Posterior cingulate gyrus (tissue), 11 donors: ENCODE measurements around the gene ALDH3B1.
A peak's percentile ranks its signal among the peaks of the same experiment; 100 is the strongest.

Experiments
- DNase-seq, 10 donors: peaks; one replicate each; pipeline versions ENCODE4 v3.0.0 to v3.0.0-alpha.2; 2020 to 2021; ENCODE audit warnings: mixed read lengths in 3 of 10
- intact Hi-C: fragments of 100-400 bp; cut with DNase I; formaldehyde crosslinking; loops from one replicate; pipeline ENCODE4 v1.15.1; 2023

Gene ALDH3B1

DNA sequence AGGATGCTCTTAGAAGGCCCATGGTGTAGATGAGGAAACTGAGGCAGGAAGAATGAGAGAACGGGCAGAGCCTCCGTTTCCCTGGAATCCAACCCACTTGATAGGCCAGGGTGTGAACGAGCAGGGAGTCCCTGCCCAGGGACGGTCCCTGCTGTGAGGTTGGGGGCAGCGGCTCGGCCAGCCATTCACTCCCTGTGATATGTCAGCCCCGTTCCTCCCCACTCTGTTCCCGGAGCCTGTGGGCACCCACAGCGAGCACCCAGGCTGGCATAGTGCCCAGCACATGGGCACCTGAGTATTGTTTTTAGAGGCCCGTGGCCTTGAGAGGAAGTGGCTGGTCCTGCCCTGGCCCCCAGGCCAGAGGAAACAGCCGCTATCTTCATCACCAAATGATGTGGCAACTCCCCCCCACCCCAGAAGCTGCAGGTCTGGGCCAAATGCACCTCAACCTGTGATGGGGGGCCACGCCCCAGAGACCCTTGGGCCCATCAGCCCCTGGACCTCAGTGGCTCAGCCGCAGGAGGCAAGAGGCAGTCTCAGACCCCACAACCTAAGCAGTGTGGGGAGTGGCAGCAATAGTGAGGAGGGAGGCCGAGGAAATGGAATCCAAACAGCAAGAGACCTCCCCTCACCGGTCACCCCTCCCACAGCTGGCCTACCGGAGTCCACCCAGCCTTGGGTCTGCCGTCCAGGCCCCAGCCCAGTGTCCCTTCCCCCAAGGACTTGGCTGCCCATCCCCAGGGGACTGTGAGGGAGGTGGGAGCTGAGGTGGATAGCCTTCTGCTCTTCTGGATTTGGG, 2.1 kb downstream of the ALDH3B1 start:
- intact Hi-C loops, result no loop called here
- DNase-seq, result no peak

DNA sequence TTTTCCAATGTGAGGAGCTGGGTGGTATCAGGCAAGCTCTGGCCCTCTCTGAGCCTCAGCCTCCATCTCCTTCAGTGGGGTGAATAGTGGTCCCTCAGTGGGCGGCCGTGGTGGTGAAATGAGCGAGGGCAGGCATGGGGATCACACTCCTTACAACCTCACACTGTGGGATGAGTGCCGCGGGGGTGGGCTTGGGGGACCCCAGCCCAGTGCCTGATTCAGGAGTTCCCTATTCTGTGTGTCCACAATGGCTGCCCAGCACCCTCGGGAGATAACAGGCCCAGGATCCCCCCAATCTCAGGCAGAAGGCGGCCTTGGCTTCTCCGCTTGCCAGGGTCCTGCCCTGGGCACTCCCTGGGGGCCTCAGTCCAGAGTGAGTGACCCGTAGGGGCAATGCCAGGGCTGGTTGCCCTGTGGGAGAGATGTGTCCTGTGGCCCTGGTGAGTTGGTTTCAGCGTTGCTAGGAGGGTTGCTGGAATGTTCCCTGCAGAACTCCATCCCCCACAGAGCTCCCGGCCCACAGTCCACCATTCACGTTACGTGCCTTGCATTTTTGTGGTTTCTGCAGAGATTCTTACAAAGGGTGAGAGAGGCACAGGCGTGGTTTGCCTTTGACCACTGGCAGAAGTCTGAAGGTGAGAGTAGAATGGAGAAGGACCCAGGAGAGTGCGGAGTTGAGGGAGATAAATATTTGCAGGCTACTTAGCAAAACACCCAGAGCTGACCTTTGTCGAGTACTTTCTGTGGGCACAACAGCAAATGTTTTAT, 2.9 kb downstream of the ALDH3B1 start:
- intact Hi-C loops, result no loop called here

DNA sequence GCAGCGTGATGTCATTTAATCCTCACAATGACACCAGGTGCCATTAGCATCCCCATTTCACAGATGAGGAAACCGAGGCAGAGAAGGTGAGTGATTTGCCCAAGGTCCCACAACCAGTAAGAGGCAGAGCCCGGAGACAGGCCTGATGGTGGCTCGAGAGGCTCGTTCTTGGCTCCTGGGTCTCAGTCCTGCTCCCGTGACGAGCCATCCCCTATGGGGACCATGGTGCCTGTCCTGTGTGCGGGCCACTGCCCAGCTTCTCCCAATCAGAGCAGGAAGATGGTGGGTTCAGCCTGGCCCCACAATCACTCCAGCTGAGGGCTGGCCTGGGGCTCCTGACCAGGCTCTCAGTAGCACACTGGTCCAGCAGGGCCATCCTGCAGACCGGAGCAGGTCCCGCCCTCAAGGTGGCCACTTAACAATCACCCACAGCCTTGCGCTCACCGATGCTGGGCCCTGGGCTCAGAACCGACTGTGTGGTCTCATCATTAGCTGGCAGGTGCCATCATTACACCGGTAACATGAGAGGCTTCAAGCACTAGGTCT, 3.6 kb downstream of the ALDH3B1 start:
- intact Hi-C loops, result no loop called here

More for the DNA sequence above, 2.9 kb downstream of the ALDH3B1 start:
- no peak for DNase-seq

DNA sequence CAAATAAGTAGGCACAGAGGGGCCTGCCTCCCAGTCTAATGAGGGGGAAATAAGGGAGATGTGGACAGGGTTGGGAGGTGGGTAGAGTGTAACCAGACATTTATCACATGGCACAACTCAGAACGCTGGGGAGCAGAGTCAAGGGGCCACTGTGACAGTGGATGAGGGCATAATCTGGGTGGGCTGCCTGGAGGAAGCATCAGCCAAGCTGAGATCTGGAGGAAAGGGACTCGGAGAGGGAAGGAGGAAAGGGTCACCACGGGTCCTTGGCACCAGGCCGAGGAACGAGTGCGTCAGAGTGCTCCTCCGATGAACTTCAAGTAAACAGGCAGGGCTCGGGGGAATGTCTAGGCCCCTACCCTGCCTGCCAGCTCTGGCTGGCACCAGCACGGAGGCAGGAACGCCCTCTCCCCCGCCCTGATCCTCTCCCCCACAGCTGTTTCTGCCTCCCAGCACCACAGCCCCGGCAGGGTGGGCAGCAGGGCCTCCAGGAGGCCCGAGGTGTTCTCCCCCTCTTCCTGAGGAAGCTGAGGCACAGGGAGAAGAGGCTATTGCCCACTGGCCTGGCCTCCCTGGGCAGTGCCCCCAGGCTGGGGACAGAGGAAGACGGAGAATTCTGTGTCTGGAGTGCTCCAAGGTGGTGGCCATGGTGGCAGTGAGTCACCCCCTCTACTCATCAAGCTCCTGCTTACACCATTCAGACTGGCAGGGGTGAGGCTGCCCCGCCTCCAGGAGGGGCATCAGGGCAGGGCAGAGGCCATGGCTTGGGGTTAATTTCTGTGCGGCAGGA, 4.2 kb downstream of the ALDH3B1 start:
- intact Hi-C loops, result no loop called here
- no peak for DNase-seq

More for the DNA sequence above, 3.6 kb downstream of the ALDH3B1 start:
- no peak for DNase-seq

DNA sequence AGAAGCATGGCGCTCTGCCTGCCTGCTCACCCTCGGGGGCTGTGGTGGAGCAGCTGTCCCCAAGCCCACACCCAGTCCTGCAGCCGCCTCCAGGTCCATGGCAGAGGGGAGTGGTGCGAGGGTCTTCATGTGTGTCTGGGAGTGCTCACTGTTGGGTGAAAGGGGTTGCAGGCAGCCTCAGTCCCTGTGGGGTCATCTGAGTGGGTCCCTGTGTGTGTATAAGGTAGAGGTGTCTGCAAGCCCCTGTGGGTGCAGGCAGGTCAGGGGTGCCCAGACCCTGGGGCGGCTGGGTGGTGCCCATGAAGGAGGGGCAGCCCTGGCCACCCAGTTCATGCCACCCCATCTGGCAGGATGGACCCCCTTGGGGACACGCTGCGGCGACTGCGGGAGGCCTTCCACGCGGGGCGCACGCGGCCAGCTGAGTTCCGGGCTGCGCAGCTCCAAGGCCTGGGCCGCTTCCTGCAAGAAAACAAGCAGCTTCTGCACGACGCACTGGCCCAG, 4.9 kb downstream of the ALDH3B1 start:
- intact Hi-C loops, result no loop called here
- DNase-seq, result no peak

DNA sequence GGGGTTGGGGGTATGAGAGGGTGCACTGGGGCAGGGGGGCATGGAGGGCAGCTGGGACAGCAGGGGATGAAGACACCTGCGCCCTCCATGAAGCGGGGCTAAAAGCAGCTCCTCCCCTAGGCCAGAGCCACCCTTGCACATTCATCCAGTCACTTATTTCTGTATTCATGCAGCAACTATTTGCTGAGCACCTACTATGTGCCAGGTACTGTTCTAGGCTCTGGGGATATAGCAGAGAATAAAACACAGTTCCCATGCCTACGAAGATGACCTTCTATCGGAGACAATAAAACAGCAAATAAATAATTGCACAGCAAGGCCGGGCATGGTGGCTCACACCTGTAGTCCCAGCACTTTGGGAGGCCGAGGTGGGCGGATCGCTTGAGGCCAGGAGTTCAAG, 5.3 kb downstream of the ALDH3B1 start:
- intact Hi-C loops, result no loop called here
- no peak for DNase-seq

DNA sequence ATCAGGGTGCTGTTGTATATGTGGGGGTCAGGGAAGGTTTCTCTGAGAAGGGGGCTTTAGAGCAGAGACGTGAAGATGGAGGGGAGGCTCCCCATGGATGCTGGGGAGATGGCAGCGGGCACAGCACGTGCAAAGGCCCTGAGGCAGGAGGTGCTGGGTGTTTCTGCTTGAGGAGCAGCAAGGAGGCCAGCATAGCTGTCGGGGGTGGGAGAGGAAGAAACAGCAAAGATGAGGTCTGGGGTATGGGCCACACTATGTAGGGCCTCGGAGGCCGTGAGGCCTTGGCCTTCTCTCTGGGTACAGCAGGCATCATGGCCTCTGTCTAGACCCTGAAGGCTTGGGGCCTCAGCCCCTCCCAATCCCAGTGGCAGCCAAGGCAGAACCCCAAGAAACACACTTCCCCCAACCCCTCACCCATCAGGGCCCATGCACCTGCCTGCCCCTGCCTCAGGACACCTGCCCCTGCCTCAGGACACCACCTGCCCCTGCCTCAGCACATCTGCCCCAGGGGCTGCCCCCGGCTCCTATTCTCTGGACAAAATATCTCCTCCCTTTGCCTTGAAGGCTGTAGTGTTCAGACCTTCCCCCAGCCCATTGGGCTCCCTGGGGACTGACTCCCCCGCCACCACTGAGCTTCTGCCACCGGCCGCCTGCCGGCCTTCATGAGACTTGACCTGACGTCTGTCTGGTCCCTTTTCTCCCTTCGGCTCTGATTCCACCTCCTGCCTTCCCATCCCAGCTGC, 6.2 kb downstream of the ALDH3B1 start:
- no peak for DNase-seq
- intact Hi-C loops, result no loop called here

DNA sequence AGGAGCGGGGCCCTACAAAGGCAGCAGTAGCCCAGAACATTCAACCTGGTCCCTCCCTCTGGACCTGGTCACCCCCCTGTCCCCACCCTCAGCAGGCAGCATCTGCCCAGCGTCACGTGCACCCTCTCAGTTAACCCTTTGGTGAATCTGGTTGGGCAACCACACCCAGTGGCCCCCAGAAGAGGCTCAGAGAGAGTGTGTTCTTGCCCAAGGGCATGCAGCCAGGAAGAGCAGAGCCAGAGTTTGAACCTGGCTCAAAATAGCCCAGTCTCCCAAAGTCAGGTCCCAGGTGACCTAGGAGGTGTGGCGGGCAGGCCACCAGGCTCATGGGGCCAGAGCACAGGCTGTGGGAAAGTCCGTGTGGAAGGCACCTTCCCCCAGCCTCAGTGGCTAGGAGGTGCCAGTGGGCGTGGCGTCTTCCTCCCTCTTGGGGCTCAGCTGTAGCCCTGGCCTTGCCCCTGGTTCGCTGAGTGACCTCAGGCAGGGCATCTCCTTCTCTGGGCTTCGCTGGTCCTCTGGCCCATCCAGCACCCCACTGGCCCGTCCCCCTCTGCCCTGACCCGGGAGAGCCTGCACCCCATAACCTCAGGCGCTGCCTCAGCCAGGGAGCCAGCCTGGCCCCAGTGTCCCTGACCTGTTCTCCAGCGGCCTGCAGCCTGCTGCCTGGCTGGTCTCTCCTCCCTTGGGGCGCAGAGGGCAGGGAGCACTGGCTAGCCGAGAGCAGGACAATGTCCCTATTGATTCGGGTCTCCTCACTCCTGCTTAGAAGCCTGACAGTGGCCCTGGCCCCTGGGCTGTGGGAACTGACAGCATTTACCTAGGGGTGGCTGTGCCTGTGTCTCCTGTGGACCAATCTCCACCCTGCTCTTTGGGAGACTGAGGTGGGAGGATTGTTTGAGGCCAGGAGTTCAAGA, 7.0 kb downstream of the ALDH3B1 start:
- peak in 3 of 10 donors; percentile 59 to 87 (median 86) for DNase-seq

DNA sequence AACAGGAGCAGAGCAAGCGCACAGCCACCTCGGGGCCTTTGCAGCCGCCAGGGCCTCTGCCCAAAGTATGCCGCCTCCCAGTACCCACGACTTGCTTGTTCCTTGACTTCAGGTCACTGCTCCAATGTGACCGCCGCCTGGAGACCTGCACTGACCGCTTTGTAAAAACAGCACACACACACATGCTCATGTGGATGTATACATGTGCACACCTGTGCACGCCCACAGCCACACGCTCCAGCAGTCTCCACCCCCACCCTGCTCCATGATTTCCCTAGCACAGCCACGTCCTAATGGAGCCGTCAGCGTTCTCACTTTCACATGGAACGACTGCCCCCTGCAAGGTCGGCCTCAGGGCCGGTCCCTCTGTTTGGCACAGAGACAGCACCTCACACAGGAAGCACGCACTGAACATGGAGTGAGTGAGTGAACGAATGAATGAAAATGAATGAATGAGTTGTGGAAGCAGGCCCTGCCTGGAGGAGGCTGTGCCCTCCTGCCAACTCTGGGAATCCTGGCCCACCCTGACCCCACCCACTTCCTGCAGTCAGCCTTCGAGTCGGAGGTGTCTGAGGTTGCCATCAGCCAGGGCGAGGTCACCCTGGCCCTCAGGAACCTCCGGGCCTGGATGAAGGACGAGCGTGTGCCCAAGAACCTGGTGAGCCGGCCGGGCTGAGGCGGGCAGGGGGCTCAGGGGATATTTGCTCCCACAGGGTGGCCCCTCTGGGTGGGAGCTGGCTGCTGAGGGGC, 8.0 kb downstream of the ALDH3B1 start:
- peak in 1 of 10 donors; percentile 79 for DNase-seq
- intact Hi-C loops, result no loop called here

More for the DNA sequence above, 7.0 kb downstream of the ALDH3B1 start:
- intact Hi-C loops, result no loop called here

DNA sequence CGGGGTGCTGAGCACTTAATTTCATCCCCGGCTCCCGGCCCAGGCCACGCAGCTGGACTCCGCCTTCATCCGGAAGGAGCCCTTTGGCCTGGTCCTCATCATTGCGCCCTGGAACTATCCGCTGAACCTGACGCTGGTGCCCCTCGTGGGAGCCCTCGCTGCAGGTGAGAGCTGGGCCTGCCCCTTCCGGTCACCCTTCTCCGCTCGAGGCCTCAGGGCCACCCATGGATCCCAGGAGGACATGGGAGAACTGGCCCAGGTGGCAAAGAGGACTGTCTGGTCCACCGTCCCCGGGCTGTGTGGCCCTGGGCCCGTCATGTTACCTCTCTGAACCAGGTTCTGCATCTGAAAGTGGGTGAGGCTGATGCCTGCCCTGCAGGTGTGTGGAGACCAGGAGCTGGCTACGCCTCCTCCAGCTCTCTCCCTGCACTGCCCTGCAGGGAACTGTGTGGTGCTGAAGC, 8.6 kb downstream of the ALDH3B1 start:
- intact Hi-C loops, result no loop called here
- DNase-seq, result no peak

DNA sequence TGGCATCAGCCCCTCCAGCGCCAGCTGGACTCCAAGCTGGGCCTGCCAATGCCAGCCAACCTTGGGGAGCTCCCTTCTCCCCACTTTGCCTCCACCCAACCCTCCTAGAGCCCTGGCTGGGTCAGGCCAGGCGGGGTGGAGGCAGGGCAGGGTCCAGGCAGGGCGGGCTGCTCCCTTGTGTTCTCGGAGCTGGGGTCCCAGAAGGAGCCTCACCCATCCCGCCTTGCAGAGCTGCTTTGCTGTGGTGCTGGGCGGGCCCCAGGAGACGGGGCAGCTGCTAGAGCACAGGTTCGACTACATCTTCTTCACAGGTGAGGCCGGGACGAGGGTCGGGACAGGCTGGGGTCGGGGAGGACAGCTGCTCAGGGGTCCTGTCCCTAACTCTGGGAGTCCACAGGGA, 9.4 kb downstream of the ALDH3B1 start:
- intact Hi-C loops, result no loop called here
- DNase-seq, result no peak

DNA sequence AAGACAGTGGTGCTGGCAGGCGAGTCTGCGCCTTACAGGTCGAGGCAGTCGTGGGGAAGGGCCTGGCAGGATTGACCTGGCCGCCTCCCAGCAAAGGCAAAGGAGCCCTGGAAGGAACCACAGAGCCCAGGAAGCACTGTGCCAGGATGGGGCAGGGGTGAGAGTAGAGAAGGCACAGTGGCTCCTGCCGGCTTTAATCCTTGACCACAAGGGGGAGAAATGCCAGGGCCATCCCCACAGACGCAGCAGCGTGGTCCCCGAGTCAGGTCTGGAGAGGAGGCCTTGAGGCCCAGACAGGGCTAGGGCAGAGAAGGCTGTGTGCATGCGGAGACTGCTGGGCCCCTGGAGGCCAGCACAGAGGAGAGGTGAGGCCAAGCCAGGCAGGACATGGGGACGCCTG, 10.4 kb downstream of the ALDH3B1 start:
- DNase-seq, result no peak
- intact Hi-C loops, result no loop called here

DNA sequence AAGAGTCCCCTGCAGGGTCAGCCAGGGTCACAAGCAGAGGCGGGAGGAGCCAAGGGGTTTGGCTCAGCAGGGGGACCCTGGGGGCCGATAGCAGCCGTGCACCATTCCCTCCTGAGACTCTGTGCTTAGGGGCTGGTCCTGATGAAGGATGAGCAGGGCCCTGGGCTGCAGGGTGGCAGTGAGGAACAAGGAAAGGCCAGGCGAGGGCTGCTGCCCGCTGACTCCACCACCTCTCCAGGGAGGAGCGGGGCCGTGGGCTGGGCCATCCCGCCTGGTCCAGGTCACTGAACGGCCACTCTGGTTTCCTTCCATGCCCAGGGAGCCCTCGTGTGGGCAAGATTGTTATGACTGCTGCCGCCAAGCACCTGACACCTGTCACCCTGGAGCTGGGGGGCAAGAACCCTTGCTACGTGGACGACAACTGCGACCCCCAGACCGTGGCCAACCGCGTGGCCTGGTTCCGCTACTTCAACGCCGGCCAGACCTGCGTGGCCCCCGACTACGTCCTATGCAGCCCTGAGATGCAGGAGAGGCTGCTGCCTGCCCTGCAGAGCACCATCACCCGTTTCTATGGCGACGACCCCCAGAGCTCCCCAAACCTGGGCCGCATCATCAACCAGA, 11.2 kb downstream of the ALDH3B1 start:
- intact Hi-C loops, result no loop called here
- no peak for DNase-seq

DNA sequence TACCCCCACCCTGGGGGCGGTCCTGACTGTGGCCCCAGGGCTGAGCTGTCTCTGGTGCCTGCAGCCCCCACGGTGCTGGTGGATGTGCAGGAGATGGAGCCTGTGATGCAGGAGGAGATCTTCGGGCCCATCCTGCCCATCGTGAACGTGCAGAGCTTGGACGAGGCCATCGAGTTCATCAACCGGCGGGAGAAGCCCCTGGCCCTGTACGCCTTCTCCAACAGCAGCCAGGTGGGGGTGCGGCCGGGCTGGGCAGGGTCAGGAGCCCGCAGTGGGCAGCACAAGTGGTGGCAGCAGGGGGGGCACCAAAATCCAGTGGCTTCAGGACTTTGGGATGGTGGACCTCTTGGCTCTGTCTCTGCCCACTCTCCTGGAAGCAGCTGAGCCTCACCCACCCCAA, 12.4 kb downstream of the ALDH3B1 start:
- intact Hi-C loops, result no loop called here

DNA sequence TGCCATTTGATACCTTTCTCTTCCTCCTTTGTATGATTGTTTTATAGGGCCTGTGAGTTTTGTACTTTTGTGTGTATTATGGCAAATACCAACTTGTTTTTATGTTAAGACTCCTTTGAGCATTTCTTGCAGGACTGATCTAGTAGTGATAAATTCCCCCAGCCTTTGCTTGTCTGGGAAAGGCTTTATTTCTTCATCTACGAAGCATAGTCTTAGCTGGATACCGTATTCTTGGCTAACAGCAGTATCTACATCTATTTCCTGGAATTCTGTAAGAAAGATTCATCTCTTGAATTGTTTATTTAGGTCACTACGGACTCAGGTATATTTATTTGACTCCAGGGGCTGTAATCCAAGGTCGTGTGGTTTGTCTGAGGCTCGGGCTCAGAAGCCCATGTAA, 14.4 kb downstream of the ALDH3B1 start:
- no peak for DNase-seq
- intact Hi-C loops, result no loop called here

More for the DNA sequence above, 12.4 kb downstream of the ALDH3B1 start:
- no peak for DNase-seq

DNA sequence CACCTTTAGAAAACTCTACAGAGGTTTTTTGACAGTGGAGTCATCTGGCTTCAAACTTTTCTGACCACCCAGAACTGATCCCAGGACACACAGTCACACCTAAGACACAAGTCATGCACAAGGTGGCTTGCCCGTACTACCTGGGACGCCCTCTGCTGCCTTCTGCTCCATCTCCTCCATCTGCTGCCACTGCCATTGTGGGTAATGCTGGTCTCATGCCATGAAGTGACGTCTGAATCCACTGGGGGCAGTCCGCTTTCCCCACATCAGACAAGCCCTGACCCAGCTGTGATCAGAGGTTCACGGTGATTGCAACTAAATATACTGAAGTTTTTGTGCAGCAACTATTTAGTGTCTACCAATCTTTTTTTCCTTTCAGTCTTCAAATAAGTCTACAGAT, 14.9 kb downstream of the ALDH3B1 start:
- intact Hi-C loops, result no loop called here
- DNase-seq, result no peak

DNA sequence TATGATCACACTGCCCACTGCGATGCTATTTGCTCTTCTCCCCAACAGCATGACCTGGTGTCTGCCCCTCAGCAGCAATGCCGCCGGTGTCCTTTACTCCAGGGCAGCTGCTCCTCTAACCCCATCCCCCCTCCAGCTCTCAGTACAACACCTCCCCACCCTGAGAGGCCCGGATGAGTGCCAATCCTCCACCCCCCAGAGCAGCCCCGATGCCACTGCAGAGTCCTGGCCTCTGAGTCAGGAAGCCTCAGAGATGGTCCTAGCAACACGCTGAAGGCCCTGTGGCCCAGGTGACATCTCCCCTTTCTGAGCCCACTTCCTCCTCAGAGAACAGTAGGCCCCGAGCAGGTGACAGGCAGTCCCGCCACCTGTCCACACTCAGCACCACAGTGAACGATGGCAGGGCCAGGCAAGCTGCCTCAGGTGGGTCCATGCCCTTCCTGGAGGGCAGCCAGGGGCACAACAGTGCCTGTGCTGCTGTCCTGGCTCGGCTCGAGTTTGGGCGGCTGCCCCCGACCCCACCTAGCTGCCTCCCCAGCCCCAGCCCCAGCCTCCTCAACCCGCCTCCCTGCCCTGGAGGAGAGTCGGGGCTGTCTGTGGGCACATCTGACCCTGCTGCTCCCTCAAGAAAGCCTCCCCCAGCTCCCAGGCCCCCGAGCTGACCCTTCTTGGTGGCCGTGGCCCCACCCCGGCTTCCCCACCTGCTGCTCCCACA, 16.4 kb downstream of the ALDH3B1 start:
- intact Hi-C loops, result no loop called here
- DNase-seq, result no peak
